Embryonic facial prominence (tissue), 1 donor: ENCODE results near the gene LAMC3.
"Not testable (repeated sequence)": the region's sequence is repeated elsewhere in the genome, so short reads cannot be mapped to it uniquely, and the experiment has no call there.

Experiments
- DNase-seq: peaks from one replicate; pipeline ENCODE4 v3.0.0-alpha.2; 2016; ENCODE audit errors: extremely low spot score

LAMC3 gene

DNA sequence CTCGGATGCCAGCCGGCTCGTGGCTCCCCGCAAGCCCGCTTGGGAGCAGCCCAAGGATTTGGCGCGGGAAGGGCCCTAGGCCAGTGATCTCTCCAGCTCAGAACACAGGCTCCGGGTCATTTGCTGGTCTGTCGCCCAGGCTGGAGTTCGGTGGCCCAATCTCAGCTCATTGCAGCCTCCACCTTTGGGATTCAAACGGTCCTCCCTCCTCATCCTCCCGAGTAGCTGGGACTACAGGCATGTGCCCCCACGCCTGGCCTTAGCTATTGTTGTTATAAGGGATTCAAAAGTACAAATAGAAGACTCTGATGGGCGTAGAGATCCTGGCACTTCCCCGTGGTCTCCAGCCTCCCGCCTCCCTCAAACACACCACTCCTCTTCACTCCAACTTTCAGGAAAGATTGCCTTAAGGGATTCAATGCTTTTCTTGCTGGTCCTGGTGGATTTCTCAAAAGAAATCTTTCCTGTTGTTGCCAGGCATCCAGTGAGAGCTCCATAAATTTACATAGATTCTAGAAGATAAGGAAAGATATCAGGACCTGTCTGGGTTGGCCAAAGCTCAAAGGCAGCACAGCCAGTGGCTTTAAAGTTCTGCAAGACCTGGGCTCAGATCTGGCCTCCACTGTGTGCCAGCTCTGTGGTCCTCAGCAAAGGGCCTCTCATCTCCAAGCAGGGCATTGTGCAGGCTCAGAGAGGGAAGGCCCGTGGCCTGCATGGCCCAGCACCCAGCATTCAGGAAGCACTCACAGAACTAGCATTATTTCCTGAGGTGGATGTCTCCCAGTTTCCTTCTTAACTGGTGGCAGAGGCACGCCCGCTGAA lies 88.4 kb downstream of the LAMC3 start:
- DNase-seq, result no peak

DNA sequence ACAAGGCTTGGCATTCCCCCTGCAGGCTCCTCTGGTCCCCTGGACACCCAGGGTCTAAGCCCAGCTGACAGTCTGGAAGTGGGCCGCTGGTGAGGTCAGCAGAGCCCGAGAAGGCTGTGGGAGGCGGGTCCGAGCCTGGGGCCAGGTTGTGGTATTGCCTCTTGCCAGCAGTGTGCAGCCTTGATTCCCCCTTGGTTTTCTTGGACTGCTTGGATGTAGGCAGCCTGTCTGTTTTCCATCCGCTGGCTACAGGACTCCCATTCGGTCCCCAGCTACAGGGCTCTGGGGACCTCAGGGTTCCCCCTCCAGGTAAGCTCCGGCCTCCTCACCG lies 88.9 kb downstream of the LAMC3 start:
- no peak for DNase-seq

DNA sequence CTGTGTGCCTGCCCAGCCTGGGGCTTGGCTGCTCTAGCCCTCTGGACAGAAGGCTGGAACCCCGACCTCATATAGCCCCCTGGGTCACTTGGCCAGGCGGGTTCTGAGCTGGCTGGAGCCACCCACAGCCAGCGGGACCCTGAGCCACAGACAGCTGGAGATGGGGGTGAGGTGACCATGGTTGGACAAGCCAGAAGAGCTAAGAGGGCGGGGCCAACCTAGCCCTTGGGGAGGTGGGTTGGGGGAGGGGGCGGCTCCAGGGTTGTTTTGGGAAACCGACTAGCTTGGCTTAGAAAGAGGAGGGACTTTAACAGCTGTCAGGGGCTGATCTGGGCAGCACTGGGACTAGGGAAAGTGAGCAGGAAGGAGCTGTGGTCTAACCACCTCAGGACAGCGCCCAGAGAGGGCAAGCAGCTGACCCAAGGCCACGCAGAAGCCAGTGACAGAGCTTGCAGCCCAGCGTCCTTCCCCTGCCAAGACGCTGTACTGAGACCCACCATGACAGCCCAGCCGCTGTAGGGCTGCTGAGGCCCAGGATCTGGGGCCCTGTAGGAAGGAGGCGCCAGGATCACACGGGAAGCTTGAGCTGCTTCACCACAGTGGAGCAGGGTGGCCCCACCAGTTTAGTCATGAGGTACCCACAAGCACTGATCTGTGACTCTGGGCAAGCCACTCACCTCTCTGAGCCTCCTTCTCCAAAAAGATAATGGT lies 89.6 kb downstream of the LAMC3 start:
- no peak for DNase-seq

DNA sequence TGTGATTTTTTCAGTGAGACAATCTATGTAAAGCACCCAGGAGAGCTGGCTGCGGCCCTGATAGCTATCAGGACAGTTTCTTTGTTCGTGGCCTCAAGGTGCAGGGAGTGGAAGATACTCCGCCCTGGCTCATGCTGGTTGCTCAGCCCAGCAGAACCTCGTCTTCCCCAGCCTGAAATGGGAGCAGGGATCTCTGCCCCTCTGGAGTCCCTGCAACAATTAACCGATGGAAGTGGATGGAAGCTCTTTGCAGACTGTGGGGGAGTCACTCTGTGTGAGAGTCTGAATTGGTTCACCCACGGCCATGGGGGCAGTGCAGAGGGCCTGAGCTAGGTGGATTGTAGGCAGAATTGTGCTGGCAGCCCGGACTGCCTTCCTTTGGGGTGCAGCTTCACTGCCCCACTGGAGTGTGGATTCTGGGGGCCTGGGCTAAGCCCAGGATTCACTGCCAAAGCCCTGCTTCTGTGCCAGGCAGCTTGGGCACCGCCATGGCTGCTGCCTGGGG lies 90.2 kb downstream of the LAMC3 start:
- DNase-seq, result no peak

DNA sequence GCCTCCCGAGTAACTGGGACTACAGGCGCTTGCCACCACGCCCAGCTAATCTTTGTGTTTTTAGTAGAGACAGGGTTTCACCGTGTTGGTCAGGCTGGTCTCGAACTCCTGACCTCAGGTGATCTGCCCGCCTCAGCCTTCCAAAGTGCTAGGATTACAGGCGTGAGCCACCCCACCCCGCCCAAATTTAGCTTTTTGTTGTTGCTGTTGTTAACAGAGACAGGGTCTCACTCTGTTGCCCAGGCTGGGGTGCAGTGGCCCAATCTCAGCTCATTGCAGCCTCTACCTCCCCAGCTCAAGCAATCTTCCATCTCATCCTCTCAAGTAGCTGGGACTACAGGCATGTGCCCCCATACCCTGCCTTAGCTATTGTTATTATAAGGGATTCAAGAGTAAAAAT lies 90.9 kb downstream of the LAMC3 start:
- not testable (repeated sequence) for DNase-seq

DNA sequence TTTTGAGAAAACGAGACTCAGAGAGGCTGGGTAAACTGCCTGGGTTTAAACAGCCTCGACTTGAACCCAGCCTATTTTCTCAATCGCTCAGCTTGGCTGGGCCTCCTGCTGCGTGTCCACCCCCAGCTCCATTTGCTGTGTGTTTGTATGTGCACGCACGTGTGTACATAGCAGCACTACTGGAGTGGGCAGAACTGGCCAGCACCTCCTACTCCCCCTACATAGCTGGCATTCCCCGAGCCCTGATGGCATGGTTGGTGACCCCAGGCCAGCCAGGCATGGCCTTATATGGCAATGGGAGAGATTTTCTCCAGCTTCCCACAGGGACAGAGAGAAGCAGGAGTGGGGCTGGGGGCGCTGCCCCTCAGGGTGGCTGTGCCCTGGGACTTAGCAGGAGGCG lies 91.5 kb downstream of the LAMC3 start:
- no peak for DNase-seq

DNA sequence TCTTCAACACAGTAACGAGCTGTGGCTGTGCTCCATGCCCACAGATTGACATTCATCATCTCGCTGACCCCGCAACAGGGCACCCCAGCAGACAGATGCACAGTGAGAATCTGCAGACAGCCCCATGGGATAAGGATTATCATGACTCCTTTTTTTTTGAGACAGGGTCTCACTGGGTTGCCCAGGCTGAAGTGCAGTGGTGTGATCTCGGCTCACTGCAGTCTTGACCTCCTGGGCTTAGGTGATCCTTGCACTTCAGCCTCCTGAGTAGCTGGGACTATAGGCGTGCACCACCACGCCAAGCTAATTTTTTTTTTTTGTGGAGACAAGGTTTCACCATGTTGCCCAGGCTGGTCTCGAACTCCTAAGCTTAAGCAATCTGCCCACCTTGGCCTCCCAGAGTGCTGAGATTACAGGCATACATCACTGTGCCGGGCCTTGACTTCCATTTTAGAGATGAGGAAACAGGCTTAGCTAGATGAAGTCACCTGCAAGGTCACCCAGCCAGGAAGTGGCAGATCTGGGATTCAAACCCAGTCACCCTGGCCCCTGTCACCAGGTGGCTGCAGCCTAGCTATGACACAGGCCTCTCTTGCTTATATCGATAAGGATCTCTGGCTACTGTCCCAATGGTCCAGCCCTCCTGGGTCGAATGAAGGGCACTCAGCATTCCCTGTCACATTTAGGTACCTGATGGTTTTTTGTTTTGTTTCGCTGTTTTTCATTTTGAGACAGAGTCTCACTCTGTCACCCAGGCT lies 92.4 kb downstream of the LAMC3 start:
- DNase-seq, result no peak

DNA sequence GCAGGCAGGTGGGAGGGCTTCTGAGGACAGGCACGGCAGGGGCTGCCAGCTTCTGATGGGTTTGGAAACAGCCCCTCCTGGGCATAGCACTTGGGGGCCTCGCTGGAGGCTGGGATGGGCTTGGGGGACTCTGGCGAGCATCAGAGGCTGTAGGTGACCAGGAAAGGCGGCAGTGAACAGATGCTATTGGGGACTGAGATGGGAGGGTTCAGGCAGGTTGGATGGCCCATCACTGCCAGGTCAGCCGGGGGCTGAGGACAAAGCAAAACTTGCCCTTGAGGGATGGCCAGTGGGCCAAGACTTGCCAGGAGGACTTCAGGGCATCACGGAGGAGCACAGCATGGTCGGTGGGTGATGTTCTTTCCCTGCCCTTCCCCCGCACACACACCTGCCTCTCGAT lies 94.0 kb downstream of the LAMC3 start:
- DNase-seq, result no peak

DNA sequence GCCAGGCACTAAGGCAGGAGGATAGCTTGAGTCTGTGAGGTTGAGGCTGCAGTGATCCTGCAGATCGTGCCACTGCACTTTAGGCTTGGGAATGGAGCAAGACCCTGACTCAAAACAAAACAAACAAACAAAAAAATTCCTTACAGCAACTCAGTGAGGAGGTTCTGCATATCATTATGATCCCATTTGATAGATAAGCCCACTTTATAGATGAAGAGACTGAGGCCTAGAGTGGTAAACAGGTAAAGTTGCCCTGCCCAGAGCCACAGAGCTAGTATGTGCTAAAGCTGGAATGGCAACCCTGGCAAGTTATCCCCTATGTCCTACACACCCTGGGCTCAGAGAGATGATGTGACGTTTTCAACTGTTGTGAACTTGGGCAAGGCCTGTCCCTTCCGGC lies 94.6 kb downstream of the LAMC3 start:
- DNase-seq, result no peak

DNA sequence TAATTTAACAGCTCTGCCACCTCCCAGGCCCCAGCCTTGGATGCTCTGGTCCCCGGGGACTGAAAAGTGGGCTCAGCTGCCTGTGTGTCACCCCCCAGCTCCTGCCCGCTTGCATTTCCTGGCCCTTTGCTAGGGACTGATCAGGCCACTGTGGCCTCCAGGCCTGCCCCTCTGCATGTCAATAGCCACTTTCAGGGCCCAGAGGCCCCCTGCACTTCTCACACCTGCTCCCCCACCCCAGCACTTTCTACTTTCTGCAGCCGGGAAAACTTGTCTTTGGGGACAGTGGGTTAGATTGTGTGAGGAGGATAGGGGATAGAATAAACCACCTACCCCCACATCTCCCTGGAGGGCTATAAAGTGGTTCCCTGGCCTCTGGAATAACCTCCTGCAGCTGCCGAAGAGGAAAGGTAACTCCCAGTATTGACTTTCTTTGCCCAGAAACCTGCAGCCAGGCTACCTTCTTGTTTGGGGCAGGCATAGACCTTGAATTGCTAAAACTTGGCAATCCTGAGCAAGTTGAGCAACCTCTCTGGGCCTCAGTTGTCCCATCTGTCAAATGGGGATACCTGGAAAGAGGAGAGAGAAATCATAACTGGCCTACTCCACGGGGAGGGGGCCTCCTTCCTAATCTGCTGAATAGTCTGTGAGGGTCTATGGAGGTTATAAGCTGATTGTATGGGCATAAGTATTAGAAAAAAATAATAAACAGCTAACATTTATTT lies 95.2 kb downstream of the LAMC3 start:
- no peak for DNase-seq

DNA sequence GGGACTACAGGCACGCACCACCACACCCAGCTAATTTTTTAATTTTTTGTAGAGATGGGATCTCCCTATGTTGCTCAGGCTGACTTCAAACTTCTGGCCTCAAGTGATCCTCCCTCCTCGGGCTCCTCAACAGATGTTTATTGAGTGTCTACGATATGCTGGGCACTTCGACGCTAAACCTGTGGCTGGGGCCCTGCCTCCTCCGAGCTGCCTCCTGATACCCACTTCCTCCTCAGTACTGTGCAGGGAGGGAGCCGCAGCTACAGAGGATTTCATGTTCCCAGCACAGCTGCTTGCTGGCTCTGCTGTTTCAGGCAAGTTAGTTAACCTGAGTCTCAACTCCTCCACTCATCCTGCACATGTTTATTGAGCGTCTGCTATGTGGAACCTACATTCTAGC lies 97.0 kb downstream of the LAMC3 start:
- DNase-seq, result no peak

DNA sequence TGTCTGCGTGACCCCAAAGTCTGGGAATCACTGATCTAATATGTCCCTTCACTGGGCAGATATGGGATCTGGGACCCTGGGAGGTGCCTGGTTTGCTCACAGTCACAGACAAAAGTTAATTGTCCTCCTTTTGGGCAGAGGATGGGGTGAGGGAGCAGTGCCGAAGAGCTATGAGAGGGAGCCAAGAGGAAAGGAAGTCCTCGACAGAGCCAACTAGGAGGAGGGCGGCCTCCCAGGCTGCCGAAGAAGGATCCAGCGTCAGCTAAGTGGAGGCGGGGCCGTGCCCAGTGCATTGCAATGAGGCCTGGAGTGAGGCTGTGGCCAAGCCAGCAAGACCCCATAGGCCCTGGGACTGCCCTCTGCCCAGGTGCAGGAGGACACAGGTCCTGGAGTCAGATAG lies 98.8 kb downstream of the LAMC3 start:
- no peak for DNase-seq

DNA sequence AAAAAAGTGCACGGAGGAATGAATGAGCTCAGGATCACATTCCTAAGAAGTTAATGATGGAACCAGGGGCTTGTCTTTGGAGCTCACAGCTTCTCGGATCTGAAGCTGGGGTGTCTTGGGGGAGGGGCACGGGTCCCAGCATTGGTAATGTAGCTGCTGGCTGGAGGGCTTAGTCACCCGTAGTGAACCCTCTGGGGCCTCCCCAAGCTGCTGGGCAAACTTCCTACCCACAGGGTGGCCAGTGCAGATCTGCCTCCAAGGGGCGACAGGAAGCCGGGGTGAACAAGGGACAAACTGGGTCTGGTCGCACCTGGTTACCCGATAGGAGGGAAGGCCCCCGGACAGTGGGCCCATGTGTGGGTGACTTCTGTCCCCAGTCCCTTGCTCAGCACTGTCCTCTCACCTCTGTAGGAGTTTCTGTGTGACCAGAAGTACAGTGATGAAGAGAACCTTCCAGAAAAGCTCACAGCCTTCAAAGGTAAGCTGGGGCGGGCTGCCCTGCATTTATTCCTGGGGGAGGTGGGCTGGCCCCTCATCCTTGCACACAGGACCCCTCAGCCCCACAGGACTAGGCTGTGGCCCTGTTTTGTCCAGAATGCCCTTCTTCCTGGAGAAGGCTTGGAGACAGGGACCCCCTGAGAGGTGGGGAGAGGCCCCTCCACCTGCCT lies 102.3 kb downstream of the LAMC3 start:
- DNase-seq, result no peak

DNA sequence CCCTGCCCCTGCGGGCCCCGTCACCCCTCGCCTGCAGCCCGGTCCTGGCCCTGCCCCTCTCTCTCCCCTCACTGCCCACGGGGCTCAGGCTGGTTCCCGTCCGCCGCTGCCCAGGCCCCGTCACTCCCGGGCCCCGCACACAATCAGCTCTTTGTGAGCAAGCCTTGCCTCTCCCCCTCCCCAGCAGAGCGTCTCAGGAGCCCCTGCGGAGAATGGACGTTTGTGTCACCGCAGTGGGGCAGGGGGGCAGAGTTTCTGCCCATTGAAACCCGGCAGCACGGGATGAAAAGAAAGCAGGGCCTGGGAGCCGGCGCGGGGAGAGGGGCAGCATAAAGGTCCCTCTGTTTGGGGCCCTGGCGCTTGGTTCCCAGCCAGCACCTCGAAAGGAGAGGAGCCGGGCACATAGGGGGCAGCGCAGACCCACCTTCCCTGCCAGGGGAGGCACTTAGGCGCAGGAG lies 102.9 kb downstream of the LAMC3 start:
- no peak for DNase-seq

DNA sequence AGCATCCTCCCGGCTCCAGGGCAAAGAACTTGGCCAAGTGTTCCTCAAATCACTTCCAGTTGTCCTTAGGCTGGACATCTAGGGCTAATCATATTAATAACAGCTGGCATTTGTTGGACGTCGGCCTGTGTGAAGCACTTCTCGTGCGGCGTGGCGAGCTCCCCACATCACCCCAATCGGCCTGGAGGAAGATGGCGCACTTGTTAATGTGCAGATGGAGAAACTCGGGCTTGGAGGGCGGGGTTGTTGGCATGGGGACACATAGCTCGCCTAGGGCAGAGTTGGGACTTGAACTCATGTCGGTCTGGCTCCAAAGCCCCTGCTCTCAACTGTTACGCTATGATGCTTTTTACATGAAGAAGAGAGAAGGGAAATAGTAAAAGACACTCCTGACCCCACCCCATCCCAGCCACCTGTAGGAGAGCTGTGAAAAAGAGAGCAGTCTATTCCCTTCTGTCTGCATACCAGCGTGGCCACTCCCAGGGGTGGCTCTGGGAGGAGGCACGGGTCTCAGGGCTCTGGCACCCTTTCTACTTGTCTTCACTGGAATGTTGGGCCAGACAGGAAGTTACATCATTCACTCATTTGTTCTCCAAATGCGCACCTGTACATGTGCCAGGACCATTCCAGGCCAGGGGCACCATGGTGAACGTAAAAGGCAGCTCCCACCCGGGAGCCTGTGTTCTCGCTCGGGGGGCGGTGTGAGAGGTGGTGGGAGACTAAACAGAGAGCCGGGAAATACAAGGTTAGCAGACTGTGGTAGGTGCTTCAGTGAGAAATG lies 103.6 kb downstream of the LAMC3 start:
- no peak for DNase-seq

DNA sequence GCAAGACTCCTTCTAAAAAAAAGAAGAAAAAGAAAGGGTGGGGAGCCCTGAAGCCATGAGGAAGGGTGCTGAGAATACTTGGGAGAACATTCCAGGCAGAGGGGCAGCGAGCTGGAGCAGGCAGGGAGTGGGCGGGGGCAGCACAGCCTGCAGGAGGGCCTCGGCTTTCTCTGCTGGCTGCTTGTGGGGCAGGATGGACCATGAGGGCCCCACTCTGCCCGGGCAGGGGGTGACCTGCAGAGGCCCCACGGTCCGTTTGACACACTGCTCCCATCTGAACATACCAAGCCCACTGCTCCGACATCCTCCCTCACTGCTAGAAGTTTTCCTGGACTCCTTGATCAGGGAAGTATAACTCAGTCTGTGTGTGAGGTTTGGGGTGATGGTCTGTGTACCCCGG lies 104.7 kb downstream of the LAMC3 start:
- no peak for DNase-seq

DNA sequence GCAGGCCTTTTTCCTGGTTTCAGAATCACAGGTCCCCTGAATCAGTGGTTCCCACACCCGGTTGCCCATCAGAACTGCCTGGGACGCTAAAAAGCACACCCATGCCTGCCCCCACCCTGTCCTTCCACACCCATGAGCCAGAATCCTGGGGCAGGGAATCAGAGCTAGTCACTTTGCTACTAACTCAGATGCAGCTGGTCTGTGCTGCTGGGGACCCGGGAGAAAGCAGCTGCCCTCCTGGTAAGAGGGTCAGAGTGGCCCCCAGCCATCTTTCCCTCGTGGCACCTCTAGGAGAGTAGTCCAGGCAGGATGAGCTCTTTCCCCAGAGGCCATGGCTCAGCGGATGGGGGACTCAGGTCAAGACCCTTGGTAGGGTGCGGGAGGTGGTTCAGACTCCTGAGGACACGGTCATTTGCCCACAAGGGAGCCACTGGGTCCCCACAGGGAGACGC lies 105.1 kb downstream of the LAMC3 start:
- DNase-seq, result no peak

DNA sequence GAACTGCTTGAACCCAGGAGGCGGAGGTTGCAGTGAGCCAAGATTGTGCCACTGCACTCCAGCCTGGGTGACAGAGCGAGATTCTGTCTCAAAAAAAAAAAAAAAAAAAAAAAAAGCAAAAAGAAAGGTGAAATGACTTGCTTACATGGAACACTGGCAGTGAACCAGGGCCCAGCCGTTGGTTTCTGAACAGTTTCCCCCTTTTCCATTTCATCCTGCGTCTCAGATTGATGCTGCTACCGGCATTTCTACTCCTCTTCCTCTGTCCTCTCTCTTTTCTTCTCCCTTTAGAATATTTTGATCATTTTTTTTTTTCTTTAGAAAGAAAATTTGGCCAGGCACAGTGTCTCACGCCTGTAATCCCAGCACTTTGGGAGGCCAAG lies 106.4 kb downstream of the LAMC3 start:
- not testable (repeated sequence) for DNase-seq

DNA sequence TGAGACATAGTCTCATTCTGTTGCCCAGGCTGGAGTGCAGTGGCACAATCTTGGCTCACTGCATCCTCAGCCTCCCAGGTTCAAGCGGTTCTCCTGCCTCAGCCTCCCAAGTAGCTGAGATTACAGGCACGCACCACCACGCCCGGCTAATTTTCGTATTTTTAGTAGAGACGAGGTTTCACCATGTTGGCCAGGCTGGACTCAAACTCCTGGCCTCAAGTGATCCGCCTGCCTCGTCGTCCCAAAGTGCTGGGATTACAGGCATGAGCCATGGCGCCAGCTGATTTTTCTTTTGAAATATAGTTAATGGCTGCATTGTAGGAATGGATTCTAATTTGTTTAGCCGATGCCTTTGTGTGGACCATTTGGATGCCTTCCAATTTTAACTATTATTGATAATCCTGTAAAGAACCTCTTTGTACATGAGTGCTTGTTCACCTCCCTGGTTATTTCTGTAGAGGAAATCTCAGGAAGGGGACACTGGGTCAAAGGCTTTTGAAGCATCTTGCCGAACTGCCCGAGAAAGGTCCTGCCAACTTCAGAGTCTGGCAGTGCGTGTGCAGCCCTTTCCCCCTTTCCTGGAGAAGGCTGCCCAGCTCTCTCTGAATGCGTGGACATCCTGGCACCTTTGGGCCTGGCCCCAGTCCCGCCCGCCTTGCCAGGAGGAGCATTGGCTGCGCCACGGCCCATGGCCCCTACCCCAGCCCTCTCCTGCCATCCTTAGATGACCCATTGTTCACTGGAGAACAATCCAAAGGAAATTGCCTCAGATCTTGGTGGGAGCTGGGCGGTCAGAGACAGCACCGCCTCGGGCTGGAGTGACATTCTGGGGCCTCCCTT lies 107.5 kb downstream of the LAMC3 start:
- no peak for DNase-seq
